ENCODE measurements around the gene PLPP7. TPM values are rescaled to one million over a fixed set of nuclear protein-coding genes. Genes with fewer than 3 reads are reported as not detected.
"Not testable (repeated sequence)": the region's sequence is repeated elsewhere in the genome, so short reads cannot be mapped to it uniquely, and the experiment has no call there.

The PLPP7 gene
- polyA plus RNA-seq, 2 of the 4 experiments (the other 2 are of a cell fraction) = 0.08 TPM; not detected in 1

DNA sequence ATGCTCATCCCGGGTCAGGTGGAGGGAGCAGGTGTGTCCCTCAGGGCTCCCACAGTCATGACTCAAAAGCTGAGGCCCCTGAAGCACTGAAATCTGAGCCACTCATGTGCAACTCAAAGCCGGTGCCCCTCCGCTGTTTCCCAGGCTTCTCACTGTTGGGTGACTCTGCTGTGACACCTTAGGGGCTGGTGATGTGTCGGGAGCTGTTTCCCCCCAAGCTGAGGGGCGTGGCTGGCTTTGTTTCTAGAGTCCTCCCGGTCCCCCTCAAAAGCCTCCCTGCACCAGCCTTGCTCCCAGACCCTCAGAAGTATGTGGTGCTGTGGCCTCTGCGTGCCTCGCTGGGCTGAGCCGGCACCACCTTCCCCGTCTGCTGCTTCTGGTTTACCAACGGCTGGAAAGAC, 39.7 kb downstream of the PLPP7 start:
- 14% methylated on average over 5 of the region's 11 CpGs for WGBS (ENCODE audit: missing lambda C conversion rate)
- ATAC-seq = no peak
- POLR2A ChIA-PET = no interaction called here
- no peaks in the 10 kb centered on the region for H3K9me3 ChIP-seq
- no peaks in the 10 kb centered on the region for H3K4me1 ChIP-seq
- H3K4me2 ChIP-seq = no peak overlapping the region
- H3K4me3 ChIP-seq = no peak overlapping the region
- H3K27ac ChIP-seq = no peak overlapping the region
- CTCF ChIA-PET = interaction anchor here (1.2 to 10.3 kb wide), 3 partner anchors 22 to 152 kb away, joined by 5 to 65 read pairs (median 18); no protein-coding TSS in a partner anchor
- no peak for TF ChIP-seq JUN (IDR thresholded peaks at IDR 0.05)
- no peak for TF ChIP-seq JUNB (IDR thresholded peaks at IDR 0.05)
- no peak for TF ChIP-seq RAD21 (conservative IDR thresholded peaks at IDR 0.05 in 1 of 2, IDR thresholded peaks at IDR 0.05 in 1 of 2)
- no peak for TF ChIP-seq CHD4 (IDR thresholded peaks at IDR 0.05; ENCODE audit: borderline replicate concordance)
- TF ChIP-seq CBX8 (IDR thresholded peaks at IDR 0.05) = no peak
- TF ChIP-seq HDAC2 (IDR thresholded peaks at IDR 0.05) = no peak
- DNase-seq (ENCODE audit: low read depth in 1 of 2, low spot score in 1 of 2) = no peak
- FAIRE-seq = no peak

DNA sequence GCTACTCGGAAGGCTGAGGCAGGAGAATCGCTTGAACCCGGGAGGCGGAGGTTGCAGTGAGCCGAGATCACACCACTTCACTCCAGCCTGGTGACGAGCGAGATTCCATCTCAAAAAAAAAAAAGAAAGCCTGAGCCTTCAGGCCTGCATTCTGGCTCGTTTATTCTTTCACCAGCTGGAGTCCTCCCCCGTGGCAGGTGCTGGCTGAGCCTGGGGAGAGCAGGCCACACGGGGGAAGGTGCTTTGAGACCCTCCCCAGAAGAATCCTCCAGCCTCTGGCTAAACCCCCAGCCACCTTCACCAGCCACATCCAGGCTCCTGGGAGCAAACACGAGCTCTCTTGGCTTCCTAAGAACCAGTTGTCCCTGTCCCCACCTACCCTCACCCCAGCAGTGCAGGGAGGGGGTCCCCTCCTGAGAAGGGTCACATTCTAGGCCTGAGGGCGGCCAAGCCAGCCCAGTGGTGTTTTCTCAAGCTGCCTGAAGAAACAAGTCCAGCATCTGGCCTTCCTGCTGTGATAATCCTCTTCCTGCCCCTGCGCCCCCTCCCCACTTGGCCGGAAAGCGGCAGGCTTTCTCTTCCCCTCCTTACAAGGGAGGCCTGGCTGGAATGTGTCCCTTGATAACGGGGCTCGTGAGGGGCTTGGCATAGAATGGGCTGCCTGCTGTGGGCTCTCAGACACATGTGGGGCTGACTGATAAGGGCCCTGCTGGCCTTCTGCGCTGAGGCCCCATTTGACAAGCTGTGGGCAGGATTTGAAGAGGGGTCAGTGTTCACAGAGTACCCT, 41.5 kb downstream of the PLPP7 start:
- Histone ChIP-seq H3K4me2 (no peak overlapping the region), H3K27ac (no peak overlapping the region), H3K9me3 (no peaks in the 10 kb centered on the region), H3K4me1 (no peaks in the 10 kb centered on the region), H3K4me3 (no peak overlapping the region)
- ChIA-PET POLR2A (no interaction called here), CTCF (interaction anchor here (0.6 to 10.3 kb wide), 7 partner anchors 20 to 1442 kb away, joined by 3 to 65 read pairs (median 3); no protein-coding TSS in a partner anchor)
- no peak for DNase-seq (ENCODE audit: low read depth in 1 of 2, low spot score in 1 of 2)
- FAIRE-seq = no peak
- ATAC-seq = no peak
- 73% methylated on average over 12 of the region's 18 CpGs for WGBS (ENCODE audit: missing lambda C conversion rate)
- TF ChIP-seq RNF2 (IDR thresholded peaks at IDR 0.05; ENCODE audit: borderline replicate concordance, low read depth) = no peak
- no peak for TF ChIP-seq ZSCAN20 (CRISPR knock-in tag; IDR thresholded peaks at IDR 0.05)
- no peak for TF ChIP-seq FOXS1 (CRISPR knock-in tag; IDR thresholded peaks at IDR 0.05)
- TF ChIP-seq BHLHE40 (IDR thresholded peaks at IDR 0.05; ENCODE audit: low read depth, low read length) = no peak
- TF ChIP-seq HOXA7 (CRISPR knock-in tag; IDR thresholded peaks at IDR 0.05) = no peak
- no peak for TF ChIP-seq TFCP2L1 (CRISPR knock-in tag; IDR thresholded peaks at IDR 0.05)
- TF ChIP-seq ZNF302 (CRISPR knock-in tag; IDR thresholded peaks at IDR 0.05) = no peak
- no peak for TF ChIP-seq TP53 (CRISPR knock-in tag; IDR thresholded peaks at IDR 0.05)
- TF ChIP-seq GATA3 (IDR thresholded peaks at IDR 0.05; ENCODE audit: borderline replicate concordance) = no peak
- no peak for TF ChIP-seq FOSB (CRISPR knock-in tag; IDR thresholded peaks at IDR 0.05)
- no peak for TF ChIP-seq NFE2L2 (conservative IDR thresholded peaks at IDR 0.05; ENCODE audit: low read length)
- no peak for TF ChIP-seq EP300 (IDR thresholded peaks at IDR 0.05)
- no peak for TF ChIP-seq SMC3 (IDR thresholded peaks at IDR 0.05)

DNA sequence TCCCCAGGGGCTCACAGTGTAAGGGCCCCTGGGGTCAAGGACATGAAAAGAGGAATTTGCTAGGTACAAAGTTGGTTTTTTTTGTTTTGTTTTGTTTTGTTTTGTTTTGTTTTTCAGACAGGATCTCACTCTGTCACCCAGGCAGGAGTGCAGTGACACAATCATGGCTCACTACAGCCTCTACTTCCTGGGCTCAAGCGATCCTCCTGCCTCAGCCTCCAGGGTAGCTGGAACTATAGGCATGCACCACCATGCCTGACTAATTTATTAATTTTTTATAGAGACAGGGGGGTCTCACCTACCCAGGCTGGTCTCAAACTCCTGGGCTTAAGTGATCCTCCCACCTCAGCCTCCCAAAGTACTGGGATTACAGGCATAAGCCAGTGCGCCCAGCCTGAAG, 42.5 kb downstream of the PLPP7 start:
- H3K4me3 ChIP-seq; POLR2A ChIA-PET; ATAC-seq; H3K27ac ChIP-seq; H3K4me1 ChIP-seq; DNase-seq (ENCODE audit: low read depth in 1 of 2, low spot score in 1 of 2); H3K4me2 ChIP-seq; H3K9me3 ChIP-seq; FAIRE-seq: not testable (repeated sequence)
- WGBS (ENCODE audit: missing lambda C conversion rate) = 92% methylated on average over 2 of the region's 2 CpGs
- CTCF ChIA-PET = interaction anchor here (0.8 to 10.3 kb wide), 4 partner anchors 19 to 462 kb away, joined by 3 to 65 read pairs (median 11); no protein-coding TSS in a partner anchor

DNA sequence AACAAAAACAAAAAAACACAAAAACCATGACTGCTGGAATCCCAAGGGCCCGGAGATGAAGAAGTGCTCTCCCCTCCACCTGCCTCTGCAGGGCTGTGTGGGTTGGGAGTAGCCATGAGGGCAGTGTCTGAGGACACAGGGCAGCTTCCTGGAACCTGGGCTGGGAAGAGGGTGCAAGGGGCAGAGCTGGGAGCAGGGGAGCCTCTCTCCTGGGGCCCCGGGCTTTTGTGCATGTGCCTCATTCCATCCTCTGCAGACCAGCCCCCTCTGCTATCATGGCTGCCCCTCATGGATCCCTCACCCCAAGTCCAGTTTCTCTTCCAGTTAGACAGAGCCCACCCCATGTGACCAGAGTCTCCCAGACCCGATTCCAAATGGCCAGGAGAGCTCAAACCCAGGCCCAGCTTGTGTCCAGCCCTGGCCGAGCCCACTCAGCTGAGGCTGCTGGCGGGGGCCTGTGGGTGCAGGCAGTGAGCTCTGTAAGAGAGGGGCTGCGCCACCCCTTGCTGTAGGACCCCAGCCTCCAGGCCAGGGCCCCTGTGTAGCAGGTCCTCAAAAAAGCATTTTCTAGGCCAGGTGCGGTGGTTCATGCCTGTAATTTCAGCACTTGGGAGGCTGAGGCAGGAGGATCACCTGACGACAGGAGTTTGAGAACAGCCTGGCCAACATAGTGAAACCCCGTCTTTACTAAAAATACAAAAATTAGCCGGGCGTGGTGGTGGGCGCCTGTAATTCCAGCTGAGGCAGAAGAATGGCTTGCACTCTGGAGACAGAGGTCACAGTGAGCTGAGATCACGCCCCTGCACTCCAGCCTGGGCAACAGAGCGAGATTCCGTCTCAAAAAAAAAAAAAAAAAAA, 44.5 kb downstream of the PLPP7 start:
- no peak for ATAC-seq
- Histone ChIP-seq H3K4me1 (no peaks in the 10 kb centered on the region), H3K9me3 (no peaks in the 10 kb centered on the region), H3K27ac (no peak overlapping the region), H3K4me2 (no peak overlapping the region), H3K4me3 (no peak overlapping the region)
- FAIRE-seq = no peak
- no peak for DNase-seq (ENCODE audit: low read depth in 1 of 2, low spot score in 1 of 2)
- CTCF ChIA-PET = interaction anchor here (0.6 to 10.3 kb wide), 11 partner anchors 9 to 388 kb away, joined by 3 to 189 read pairs (median 7); no protein-coding TSS in a partner anchor
- 91% methylated on average over 15 of the region's 15 CpGs for WGBS (ENCODE audit: missing lambda C conversion rate)
- POLR2A ChIA-PET = no interaction called here
- TF ChIP-seq, protein P1, sequence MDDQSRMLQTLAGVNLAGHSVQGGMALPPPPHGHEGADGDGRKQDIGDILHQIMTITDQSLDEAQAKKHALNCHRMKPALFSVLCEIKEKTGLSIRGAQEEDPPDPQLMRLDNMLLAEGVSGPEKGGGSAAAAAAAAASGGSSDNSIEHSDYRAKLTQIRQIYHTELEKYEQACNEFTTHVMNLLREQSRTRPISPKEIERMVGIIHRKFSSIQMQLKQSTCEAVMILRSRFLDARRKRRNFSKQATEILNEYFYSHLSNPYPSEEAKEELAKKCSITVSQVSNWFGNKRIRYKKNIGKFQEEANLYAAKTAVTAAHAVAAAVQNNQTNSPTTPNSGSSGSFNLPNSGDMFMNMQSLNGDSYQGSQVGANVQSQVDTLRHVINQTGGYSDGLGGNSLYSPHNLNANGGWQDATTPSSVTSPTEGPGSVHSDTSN (IDR thresholded peaks at IDR 0.05) = no peak
- TF ChIP-seq ZC3H11A (IDR thresholded peaks at IDR 0.05) (no peak), GATA3 (IDR thresholded peaks at IDR 0.05; ENCODE audit: borderline replicate concordance) (no peak), FOSL2 (IDR thresholded peaks at IDR 0.05) (no peak), FOSL2 (CRISPR knock-in tag; IDR thresholded peaks at IDR 0.05) (no peak)
- TF ChIP-seq, protein P2, sequence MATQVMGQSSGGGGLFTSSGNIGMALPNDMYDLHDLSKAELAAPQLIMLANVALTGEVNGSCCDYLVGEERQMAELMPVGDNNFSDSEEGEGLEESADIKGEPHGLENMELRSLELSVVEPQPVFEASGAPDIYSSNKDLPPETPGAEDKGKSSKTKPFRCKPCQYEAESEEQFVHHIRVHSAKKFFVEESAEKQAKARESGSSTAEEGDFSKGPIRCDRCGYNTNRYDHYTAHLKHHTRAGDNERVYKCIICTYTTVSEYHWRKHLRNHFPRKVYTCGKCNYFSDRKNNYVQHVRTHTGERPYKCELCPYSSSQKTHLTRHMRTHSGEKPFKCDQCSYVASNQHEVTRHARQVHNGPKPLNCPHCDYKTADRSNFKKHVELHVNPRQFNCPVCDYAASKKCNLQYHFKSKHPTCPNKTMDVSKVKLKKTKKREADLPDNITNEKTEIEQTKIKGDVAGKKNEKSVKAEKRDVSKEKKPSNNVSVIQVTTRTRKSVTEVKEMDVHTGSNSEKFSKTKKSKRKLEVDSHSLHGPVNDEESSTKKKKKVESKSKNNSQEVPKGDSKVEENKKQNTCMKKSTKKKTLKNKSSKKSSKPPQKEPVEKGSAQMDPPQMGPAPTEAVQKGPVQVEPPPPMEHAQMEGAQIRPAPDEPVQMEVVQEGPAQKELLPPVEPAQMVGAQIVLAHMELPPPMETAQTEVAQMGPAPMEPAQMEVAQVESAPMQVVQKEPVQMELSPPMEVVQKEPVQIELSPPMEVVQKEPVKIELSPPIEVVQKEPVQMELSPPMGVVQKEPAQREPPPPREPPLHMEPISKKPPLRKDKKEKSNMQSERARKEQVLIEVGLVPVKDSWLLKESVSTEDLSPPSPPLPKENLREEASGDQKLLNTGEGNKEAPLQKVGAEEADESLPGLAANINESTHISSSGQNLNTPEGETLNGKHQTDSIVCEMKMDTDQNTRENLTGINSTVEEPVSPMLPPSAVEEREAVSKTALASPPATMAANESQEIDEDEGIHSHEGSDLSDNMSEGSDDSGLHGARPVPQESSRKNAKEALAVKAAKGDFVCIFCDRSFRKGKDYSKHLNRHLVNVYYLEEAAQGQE (IDR thresholded peaks at IDR 0.05) = no peak
- TF ChIP-seq, protein P3, sequence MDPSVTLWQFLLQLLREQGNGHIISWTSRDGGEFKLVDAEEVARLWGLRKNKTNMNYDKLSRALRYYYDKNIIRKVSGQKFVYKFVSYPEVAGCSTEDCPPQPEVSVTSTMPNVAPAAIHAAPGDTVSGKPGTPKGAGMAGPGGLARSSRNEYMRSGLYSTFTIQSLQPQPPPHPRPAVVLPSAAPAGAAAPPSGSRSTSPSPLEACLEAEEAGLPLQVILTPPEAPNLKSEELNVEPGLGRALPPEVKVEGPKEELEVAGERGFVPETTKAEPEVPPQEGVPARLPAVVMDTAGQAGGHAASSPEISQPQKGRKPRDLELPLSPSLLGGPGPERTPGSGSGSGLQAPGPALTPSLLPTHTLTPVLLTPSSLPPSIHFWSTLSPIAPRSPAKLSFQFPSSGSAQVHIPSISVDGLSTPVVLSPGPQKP (IDR thresholded peaks at IDR 0.05; ENCODE audit: low read depth, low read length) = no peak

Measured in A549 (cell line).